GM13977 (cell line): ENCODE measurements around the gene PRDM16.

Experiments
- DNase-seq: peaks from one replicate; pipeline ENCODE4 v3.0.0; 2012; ENCODE audit warnings: low spot score
- CTCF ChIP-seq: IDR thresholded peaks from 2 replicates; pipeline ENCODE4 v1.5.1; 2012; ENCODE audit warnings: mild to moderate bottlenecking, control low read depth; ENCODE audit not compliant: insufficient read depth; ENCODE audit errors: extremely low read depth, missing control alignments
- in situ Hi-C: fragments of 300-500 bp; cut with MboI; formaldehyde crosslinking; loops from one replicate; pipeline ENCODE4 v1.12.0; 2022; ENCODE audit warnings: low sequenced_read_pairs, low pct_unique_long_range_greater_than_20kb, mixed read lengths, inconsistent platforms; ENCODE audit not compliant: unreplicated experiment

PRDM16 gene

GRCh38 chr1:3348196-3348865 is 279.3 kb downstream of the PRDM16 start:
- in situ Hi-C loops, result no loop called here
- DNase-seq, result no peak
- no peak for TF ChIP-seq CTCF

GRCh38 chr1:3349161-3349967 is 280.4 kb downstream of the PRDM16 start:
- no peak for DNase-seq
- in situ Hi-C loops, result no loop called here
- TF ChIP-seq CTCF, result no peak

- no peak for TF ChIP-seq CTCF
- DNase-seq, result no peak
- in situ Hi-C loops, result no loop called here
Observed at GRCh38 chr1:3349968-3350299, 280.9 kb downstream of the PRDM16 start.

GRCh38 chr1:3350506-3351261 is 281.7 kb downstream of the PRDM16 start:
- no peak for DNase-seq
- TF ChIP-seq CTCF, result no peak
- in situ Hi-C loops, result no loop called here

GRCh38 chr1:3351449-3352298 is 282.7 kb downstream of the PRDM16 start:
- TF ChIP-seq CTCF, result no peak
- no peak for DNase-seq
- in situ Hi-C loops, result no loop called here
